PC-3 (cell line): ENCODE measurements around the gene USP2. TPM values are rescaled to one million over a fixed set of nuclear protein-coding genes. Genes with fewer than 3 reads are reported as not detected.

Experiments used
- ATAC-seq: fragments of 200-7000 bp; cut with Tn5 transposase; 2 replicates; pipeline ENCODE4 v1.9.1; 2020; ENCODE audit warnings: mild to moderate bottlenecking, moderate library complexity
- BruUV-seq: library from RNA; stranded (reverse); fragments of 400-500 nt; replicated peaks from 2 replicates; lab custom pipeline; 2021; lab: Mats Ljungman, UMichigan
- CTCF ChIA-PET: fragments of 300-600 bp; sonication (Branson Sonifier 250); formaldehyde crosslinking; loops from one replicate; lab custom pipeline; 2022; ENCODE audit warnings: antibody characterized with exemption; lab: Charles Lee
- POLR2A ChIA-PET: fragments of 300-600 bp; sonication (Branson Sonifier 250); formaldehyde crosslinking; loops from one replicate; lab custom pipeline; 2022; ENCODE audit warnings: antibody characterized with exemption; ENCODE audit not compliant: unreplicated experiment; lab: Charles Lee
- DNase-seq: peaks from one replicate; pipeline ENCODE4 v3.0.0-alpha.2; 2015
- H2AFZ ChIP-seq: fragments of 300-600 bp; sonication (generic); 2 replicates; pipeline ENCODE4 v1.6.0; 2016; ENCODE audit warnings: antibody characterized with exemption, low read length
- H3F3A ChIP-seq: fragments of 300-600 bp; sonication (generic); one replicate; pipeline ENCODE4 v1.6.0; 2017; ENCODE audit warnings: antibody characterized with exemption, low read length, control low read depth, mild to moderate bottlenecking; ENCODE audit not compliant: unreplicated experiment
- H3K27ac ChIP-seq: fragments of 300-600 bp; sonication (generic); 2 replicates; pipeline ENCODE4 v1.5.1; 2016; ENCODE audit warnings: mild to moderate bottlenecking, low read length
- H3K27me3 ChIP-seq: fragments of 300-600 bp; sonication (generic); 2 replicates; pipeline ENCODE4 v1.6.1; 2016; ENCODE audit warnings: low read length, mixed read lengths
- H3K36me3 ChIP-seq: fragments of 300-600 bp; sonication (generic); 2 replicates; pipeline ENCODE4 v1.6.1; 2016; ENCODE audit warnings: low read depth, mixed run types, low read length, mixed read lengths
- H3K4me1 ChIP-seq: fragments of 300-600 bp; sonication (generic); 2 replicates; pipeline ENCODE4 v1.5.1; 2016; ENCODE audit warnings: low read length; ENCODE audit not compliant: insufficient read depth
- H3K4me2 ChIP-seq: fragments of 300-600 bp; sonication (generic); 2 replicates; pipeline ENCODE4 v1.6.0; 2016; ENCODE audit warnings: low read length
- H3K4me3 ChIP-seq: fragments of 300-600 bp; sonication (generic); 2 replicates; pipeline ENCODE4 v1.5.1; 2016; ENCODE audit warnings: mild to moderate bottlenecking, low read length, mixed read lengths
- H3K79me2 ChIP-seq: fragments of 300-600 bp; sonication (generic); 2 replicates; pipeline ENCODE4 v1.6.1; 2017; ENCODE audit warnings: low read length, mixed read lengths
- H3K9ac ChIP-seq: fragments of 300-600 bp; sonication (generic); 2 replicates; pipeline ENCODE4 v1.6.0; 2016; ENCODE audit warnings: mild to moderate bottlenecking, low read length
- H3K9me2 ChIP-seq: fragments of 300-600 bp; sonication (generic); replicated peaks from 2 replicates; pipeline ENCODE4 v1.6.1; 2016; ENCODE audit warnings: mixed run types, low read length, mixed read lengths
- H3K9me3 ChIP-seq: fragments of 300-600 bp; sonication (generic); 2 replicates; pipeline ENCODE4 v1.6.1; 2016; ENCODE audit warnings: low read length, mixed read lengths
- H4K20me1 ChIP-seq: fragments of 300-600 bp; sonication (generic); 2 replicates; pipeline ENCODE4 v1.6.1; 2016; ENCODE audit warnings: low read length, mixed read lengths
- EZH2 ChIP-seq: fragments of 300-600 bp; sonication (generic); IDR thresholded peaks from one replicate; pipeline ENCODE4 v1.6.1; 2017; ENCODE audit warnings: antibody characterized with exemption, mild to moderate bottlenecking, low read length; ENCODE audit not compliant: unreplicated experiment
- EZH2phosphoT487 ChIP-seq: fragments of 300-600 bp; sonication (generic); IDR thresholded peaks from 2 replicates; pipeline ENCODE4 v1.6.1; 2018; ENCODE audit warnings: mild to moderate bottlenecking, antibody characterized with exemption, low read length, borderline replicate concordance
- intact Hi-C: fragments of 100-400 bp; cut with micrococcal nuclease; formaldehyde crosslinking; loops from 2 replicates; pipeline ENCODE4 v1.9.0; 2023
- total RNA-seq: library from RNA; depleted of rRNA; stranded (reverse); fragments of >200 nt; gene quantifications from 2 replicates; pipeline ENCODE4 v1.2.3, GENCODE V29; 2014
- TF ChIP-seq, protein P1 (sequence below): fragments of 300-600 bp; sonication (generic); conservative IDR thresholded peaks from 2 replicates; pipeline ENCODE4 v1.5.1; 2017; ENCODE audit warnings: antibody characterized with exemption, low read depth, mild to moderate bottlenecking, low read length

Gene USP2
- total RNA-seq, 1 experiment from 2014 or later, result 1.8 TPM

DNA sequence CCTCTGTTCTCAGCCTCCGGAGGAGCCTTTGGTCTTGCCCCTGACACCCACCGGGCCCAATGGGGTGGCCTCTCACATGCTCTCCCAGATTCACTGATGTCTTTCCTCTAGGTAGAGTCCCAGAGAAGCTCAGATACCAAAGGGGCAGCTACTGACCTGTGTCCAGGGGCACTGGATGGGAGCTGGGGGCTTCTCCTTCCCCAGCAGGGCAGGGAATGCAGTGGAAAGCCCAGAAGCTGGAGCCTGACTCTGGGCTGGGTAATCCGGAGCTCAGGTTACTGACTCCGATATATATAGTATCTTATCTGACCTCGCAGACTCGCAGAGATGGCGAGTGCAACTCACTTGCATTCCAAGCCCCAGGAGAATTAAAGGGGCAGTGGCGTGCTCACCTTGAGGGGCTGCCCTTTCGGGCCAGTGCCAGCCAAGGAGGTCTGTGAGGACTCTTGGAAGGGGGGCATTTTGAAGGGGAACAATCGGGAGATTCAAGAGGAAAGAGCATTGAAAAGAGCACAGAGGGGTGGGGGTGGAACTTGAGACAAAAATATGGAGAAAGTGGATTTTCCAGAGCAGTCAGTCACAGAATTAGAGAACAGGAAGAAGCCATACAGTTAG is 2.5 kb downstream of the USP2 start:
- Histone ChIP-seq H3K79me2 (no peaks in the 10 kb centered on the region), H3F3A (no peaks in the 10 kb centered on the region), H3K9me3 (no peaks in the 10 kb centered on the region), H3K9ac (no peak overlapping the region), H4K20me1 (no peaks in the 10 kb centered on the region), H3K4me1 (peaks cover 27% of the 10 kb centered on the region), H3K4me3 (no peak overlapping the region), H3K9me2 (no peaks in the 10 kb centered on the region), H3K27me3 (no peaks in the 10 kb centered on the region), H3K27ac (no peak overlapping the region), H3K4me2 (no peak overlapping the region), H2AFZ (no peak overlapping the region), H3K36me3 (no peaks in the 10 kb centered on the region)
- no peak for ATAC-seq
- POLR2A ChIA-PET, result interaction anchor here (0.7 kb wide), 1 partner anchor 39 kb away, joined by 6 read pairs; no protein-coding TSS in a partner anchor
- no TSS peak for BruUV-seq
- CTCF ChIA-PET, result no interaction called here
- intact Hi-C loops, result no loop called here
- TF ChIP-seq, protein P1, sequence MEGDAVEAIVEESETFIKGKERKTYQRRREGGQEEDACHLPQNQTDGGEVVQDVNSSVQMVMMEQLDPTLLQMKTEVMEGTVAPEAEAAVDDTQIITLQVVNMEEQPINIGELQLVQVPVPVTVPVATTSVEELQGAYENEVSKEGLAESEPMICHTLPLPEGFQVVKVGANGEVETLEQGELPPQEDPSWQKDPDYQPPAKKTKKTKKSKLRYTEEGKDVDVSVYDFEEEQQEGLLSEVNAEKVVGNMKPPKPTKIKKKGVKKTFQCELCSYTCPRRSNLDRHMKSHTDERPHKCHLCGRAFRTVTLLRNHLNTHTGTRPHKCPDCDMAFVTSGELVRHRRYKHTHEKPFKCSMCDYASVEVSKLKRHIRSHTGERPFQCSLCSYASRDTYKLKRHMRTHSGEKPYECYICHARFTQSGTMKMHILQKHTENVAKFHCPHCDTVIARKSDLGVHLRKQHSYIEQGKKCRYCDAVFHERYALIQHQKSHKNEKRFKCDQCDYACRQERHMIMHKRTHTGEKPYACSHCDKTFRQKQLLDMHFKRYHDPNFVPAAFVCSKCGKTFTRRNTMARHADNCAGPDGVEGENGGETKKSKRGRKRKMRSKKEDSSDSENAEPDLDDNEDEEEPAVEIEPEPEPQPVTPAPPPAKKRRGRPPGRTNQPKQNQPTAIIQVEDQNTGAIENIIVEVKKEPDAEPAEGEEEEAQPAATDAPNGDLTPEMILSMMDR, result no peak
- no peak for TF ChIP-seq EZH2
- no peak for TF ChIP-seq EZH2phosphoT487
- DNase-seq, result no peak

GRCh38 chr11:119377961-119378667 is 3.4 kb downstream of the USP2 start:
- no peak for DNase-seq
- no peak for ATAC-seq
- BruUV-seq, result no TSS peak
- H3K4me1 ChIP-seq, result peaks cover 27% of the 10 kb centered on the region
- H3K9me3 ChIP-seq, result no peaks in the 10 kb centered on the region
- ChIA-PET POLR2A (interaction anchor here (0.7 kb wide), 1 partner anchor 38 kb away, joined by 6 read pairs; no protein-coding TSS in a partner anchor), CTCF (interaction anchor here (1.1 kb wide), 1 partner anchor 40 kb away, joined by 4 read pairs; no protein-coding TSS in a partner anchor)
- no peak overlapping the region for H3K4me3 ChIP-seq
- H3K9me2 ChIP-seq, result no peaks in the 10 kb centered on the region
- TF ChIP-seq EZH2 (no peak), EZH2phosphoT487 (no peak)
- TF ChIP-seq, protein P1, result no peak
- no peaks in the 10 kb centered on the region for H3K79me2 ChIP-seq
- intact Hi-C loops, result no loop called here
- no peak overlapping the region for H2AFZ ChIP-seq
- H3K4me2 ChIP-seq, result peak overlapping the region; percentile 38
- no peak overlapping the region for H3K27ac ChIP-seq
- H3K9ac ChIP-seq, result no peak overlapping the region
- H3K36me3 ChIP-seq, result no peaks in the 10 kb centered on the region
- no peaks in the 10 kb centered on the region for H3F3A ChIP-seq
- no peaks in the 10 kb centered on the region for H3K27me3 ChIP-seq
- H4K20me1 ChIP-seq, result no peaks in the 10 kb centered on the region
